T47D (cell line): Measurements from ENCODE around the gene NAPG.
A peak's percentile ranks its signal among the peaks of the same experiment; 100 is the strongest.
"Not testable (repeated sequence)": the region's sequence is repeated elsewhere in the genome, so short reads cannot be mapped to it uniquely, and the experiment has no call there.

ENCODE experiments used
- DNase-seq, 2 experiments: peaks; one replicate each; pipeline versions ENCODE4 v3.0.0 to v3.0.0-alpha.2; 2011 to 2012; ENCODE audit warnings: low read depth in 1 of 2, low spot score in 1 of 2
- JUND ChIP-seq: IDR thresholded peaks from 2 replicates; pipeline ENCODE4 v1.6.1; 2012; ENCODE audit warnings: low read depth
- in situ Hi-C: cut with HindIII; loops from 2 replicates; pipeline ENCODE4 v1.10.0; 2016; ENCODE audit warnings: low sequenced_read_pairs, low pct_unique_long_range_greater_than_20kb

The NAPG gene

GRCh38 chr18:10490401-10491165, 35.2 kb upstream of the NAPG start:
- in situ Hi-C loops: no loop called here
- no peak for TF ChIP-seq JUND
- peak; percentile 22 to 71 for DNase-seq

GRCh38 chr18:10495936-10496335, 29.9 kb upstream of the NAPG start:
- no peak for TF ChIP-seq JUND
- DNase-seq: no peak
- in situ Hi-C loops: no loop called here

- TF ChIP-seq JUND: no peak
- DNase-seq: no peak
Measured at GRCh38 chr18:10497206-10497749, 28.5 kb upstream of the NAPG start.

GRCh38 chr18:10499230-10499629, 26.6 kb upstream of the NAPG start:
- no peak for DNase-seq
- no peak for TF ChIP-seq JUND
- in situ Hi-C loops: no loop called here

More at GRCh38 chr18:10497206-10497749, 28.5 kb upstream of the NAPG start:
- in situ Hi-C loops: no loop called here

GRCh38 chr18:10500038-10500437, 25.8 kb upstream of the NAPG start:
- in situ Hi-C loops: no loop called here
- no peak for TF ChIP-seq JUND
- DNase-seq: no peak

GRCh38 chr18:10504723-10505122, 21.1 kb upstream of the NAPG start:
- in situ Hi-C loops: no loop called here
- no peak for TF ChIP-seq JUND
- no peak for DNase-seq

GRCh38 chr18:10505892-10506291, 19.9 kb upstream of the NAPG start:
- in situ Hi-C loops, DNase-seq: not testable (repeated sequence)

GRCh38 chr18:10508591-10508990, 17.2 kb upstream of the NAPG start:
- DNase-seq: no peak
- no peak for TF ChIP-seq JUND
- in situ Hi-C loops: no loop called here

GRCh38 chr18:10511236-10511635, 14.6 kb upstream of the NAPG start:
- TF ChIP-seq JUND: no peak
- in situ Hi-C loops: no loop called here

GRCh38 chr18:10514082-10514481, 11.7 kb upstream of the NAPG start:
- in situ Hi-C loops: no loop called here
- no peak for DNase-seq
- TF ChIP-seq JUND: no peak

More at GRCh38 chr18:10511236-10511635, 14.6 kb upstream of the NAPG start:
- DNase-seq: no peak

- DNase-seq: no peak
- in situ Hi-C loops: no loop called here
- TF ChIP-seq JUND: no peak
Measured at GRCh38 chr18:10514601-10515000, 11.2 kb upstream of the NAPG start.

- TF ChIP-seq JUND: no peak
- in situ Hi-C loops: no loop called here
- DNase-seq: no peak
Measured at GRCh38 chr18:10515456-10515855, 10.4 kb upstream of the NAPG start.

GRCh38 chr18:10516078-10516477, 9.7 kb upstream of the NAPG start:
- TF ChIP-seq JUND: no peak
- no peak for DNase-seq
- in situ Hi-C loops: no loop called here
